GM19238 (cell line): ENCODE results near the gene RCAN2.

Experiments
- DNase-seq: peaks from one replicate; pipeline ENCODE4 v3.0.0; 2011; ENCODE audit warnings: low spot score; ENCODE audit not compliant: insufficient read length

RCAN2 gene

DNA sequence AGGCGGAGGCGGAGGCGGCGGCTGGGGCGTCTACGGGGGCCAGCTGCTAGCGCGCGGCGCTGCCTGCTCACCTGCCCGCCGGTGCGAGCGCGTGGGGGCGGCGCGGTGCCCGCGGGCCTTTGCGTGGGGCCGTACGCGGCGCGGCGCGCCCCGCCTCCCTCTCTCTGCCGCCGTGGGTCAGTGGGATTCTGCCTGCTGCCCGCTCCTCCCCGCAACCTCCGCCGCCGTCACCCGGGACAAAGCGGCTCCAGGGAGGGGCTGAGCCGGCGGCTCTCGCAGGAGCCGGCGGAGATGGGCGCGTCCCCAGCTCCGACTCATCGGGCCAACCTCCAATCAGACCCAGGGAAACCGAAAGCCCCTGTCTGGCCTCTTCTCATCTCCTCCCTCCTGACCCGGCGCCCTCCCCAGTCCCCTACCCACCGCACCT is at the start of gene RCAN2:
Gene RCAN2 (minus strand): TSS at position 249 of the 427 bp plus-strand sequence.
- no peak for DNase-seq

DNA sequence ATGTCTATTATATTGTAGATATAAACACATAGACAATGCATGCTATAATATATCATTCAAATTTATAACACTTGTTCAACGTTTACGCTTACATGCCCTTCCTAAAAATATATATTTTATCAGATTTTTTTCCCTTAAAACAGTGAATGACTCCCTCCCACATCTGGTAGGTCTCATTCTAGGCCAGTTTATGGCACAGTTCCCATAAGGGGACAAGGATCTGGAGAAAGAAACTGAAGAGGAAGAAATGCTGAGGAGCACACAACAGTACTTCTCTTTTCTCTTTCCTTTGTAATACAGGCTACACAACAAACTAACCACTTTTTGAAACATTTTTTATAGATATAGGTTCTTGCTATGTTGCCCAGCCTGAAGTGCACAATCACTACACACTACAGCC is 48.6 kb upstream of the RCAN2 start:
- DNase-seq = no peak

DNA sequence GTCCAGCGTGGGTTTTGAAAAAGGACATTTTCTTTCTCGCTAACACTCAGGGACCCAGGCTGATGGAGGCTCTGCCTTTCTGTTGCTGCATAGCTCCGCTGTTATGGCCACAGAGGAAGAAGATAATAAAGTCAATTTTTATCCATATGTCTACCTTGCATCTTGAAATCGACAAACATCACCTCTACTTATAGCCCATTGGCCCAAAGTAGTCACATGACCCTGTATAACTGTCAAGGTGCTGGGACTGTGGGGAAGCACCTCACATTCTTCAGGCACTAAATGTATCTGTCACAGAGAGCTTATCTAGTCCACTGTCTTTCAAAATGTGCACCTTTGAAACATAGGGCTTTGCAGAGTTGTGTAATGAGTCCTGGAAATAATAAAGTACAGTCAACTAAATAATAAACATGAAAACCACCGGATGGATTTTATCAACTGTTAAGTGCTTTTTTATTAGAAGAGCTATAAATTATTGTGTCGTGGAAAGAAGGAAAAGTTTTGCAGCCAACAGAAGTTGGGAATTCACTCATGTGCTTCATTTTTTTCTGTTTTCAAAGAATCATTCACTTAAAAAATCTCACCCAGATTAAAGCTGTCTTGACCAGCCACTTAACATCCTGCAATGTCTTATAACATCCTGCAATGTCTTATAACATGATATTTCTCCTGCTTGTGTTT is 47.7 kb upstream of the RCAN2 start:
- DNase-seq = no peak

DNA sequence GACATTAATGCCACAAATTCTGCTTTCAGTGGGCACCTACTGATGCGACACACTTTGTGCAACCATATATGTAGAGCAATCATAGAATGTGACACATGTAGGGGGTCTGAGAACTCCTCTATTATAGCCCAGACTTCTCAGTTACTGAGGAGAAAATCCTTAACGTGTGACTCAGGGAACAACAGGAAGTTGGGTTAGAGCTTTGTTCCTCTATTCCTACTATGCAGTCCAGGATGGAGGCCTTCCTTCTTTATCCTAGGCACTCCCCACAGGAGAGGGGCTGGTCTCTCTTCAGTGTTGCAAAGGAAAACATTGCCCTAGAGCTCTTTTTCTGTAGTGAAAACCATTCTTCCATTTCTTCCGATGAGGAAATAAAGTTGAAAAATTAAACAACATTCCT is 39.6 kb upstream of the RCAN2 start:
- no peak for DNase-seq

DNA sequence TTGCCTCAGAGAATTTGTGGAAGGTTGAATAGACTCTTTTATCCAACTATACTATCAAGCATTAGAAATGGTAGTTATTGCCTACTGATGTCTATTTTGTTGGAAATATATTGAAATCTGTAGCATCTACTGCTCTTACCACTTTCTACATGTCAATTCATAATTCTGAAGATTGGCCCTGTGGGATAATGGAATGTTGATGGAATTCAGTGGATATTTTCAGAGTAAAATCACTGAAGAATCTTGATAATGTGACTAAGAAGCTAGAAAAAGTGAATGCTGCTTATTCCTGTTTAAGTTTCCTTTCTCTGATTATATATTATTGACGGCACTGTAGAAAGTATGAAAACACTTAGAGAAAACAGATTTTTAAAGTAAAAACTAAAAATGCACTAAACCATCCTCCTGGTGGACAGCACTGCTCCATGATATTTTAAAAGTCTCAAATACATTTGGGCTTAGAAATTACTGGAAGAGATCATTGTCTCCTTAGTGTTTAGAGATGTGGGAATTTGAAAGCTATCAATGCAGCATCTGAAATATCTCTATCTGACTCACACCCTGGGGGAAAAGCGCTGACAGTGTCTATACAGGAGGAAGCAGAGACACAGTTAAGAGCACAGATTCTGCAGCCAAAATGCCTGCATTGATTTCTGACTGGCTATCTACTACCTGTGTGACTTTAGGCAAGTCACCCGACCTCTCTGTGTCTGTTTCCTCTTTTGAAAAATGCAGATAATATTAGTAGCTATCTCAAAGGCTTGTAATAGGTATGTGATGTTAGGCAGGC is 37.9 kb upstream of the RCAN2 start:
- no peak for DNase-seq

DNA sequence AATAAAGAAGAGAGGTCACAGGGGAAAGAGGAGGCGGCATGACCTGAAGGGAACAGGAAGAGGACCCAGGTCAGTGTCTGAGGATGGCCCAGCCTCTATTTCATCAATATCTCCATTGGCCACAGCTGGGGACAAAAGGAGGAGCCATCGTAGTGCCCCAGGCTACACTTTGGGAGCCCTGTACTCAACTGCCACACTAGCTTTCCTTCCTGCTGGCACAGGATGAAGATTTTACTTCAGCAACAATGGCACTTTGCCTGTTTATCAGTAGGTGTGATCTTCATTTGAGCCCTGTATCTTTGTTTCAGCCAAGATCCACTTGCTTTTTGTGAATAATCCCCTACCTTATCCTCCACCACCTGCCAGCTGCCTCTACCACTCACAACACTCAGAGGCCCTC is 35.4 kb upstream of the RCAN2 start:
- no peak for DNase-seq

DNA sequence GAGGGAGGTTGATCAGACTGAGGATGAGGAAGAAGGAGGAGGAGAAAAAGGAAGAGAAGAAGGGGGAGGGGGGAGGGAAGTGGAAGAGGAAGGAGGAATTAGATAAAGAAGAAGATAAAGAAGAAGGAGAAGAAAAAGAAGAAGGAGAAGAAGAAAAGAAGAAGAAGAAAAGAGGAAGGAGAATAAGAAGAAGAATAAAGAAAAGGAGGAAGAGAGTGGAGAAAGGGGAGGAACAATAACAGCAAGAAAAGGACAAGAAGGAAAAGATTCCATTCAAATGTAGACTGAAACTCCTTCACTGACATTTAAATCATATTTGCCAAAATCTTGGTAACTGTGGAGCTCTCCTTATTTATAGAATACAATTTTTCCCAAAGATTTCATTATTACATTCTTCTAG is 34.3 kb upstream of the RCAN2 start:
- no peak for DNase-seq

DNA sequence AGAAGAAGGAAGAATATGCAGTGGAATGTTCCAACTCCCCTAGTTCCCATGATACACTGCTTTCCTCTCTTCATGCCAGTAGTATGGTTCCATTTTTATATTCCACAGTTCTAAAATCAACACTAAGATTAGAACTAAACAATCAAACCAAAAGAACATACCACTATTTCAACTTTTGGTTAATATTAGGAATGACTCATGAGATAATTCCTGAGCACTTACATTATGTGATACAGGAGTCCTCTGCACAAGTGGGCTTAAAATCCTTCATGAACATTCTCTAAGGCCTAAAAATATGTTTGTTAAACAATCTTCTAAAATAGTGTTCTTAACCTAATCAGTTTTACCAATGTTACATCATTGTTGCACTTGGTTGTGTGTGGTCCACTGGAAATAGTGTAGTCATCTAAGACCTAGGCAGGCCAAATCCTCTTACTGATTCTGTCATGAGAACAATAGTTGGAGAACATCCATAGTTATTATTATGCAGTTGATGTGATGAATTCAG is 30.3 kb upstream of the RCAN2 start:
- DNase-seq = no peak

DNA sequence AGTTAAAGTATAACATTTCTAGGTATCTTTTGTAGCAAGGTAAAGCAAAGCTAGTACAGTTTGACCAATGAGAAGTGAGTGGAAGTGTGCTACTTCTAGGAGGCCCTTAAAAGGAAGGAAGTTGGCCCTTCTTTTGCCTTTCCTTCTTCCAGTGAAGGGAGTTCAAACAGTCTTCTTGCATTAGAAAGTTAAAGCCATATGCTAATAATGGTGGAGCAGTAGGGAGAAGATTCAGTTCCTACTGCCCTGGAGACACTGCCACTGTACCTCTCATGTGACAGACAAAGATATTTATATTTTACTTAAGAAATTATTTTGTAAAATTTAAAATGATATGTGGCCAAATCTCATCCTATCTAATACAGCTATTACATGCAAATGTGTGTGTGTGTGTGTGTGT is 26.0 kb upstream of the RCAN2 start:
- DNase-seq = no peak

DNA sequence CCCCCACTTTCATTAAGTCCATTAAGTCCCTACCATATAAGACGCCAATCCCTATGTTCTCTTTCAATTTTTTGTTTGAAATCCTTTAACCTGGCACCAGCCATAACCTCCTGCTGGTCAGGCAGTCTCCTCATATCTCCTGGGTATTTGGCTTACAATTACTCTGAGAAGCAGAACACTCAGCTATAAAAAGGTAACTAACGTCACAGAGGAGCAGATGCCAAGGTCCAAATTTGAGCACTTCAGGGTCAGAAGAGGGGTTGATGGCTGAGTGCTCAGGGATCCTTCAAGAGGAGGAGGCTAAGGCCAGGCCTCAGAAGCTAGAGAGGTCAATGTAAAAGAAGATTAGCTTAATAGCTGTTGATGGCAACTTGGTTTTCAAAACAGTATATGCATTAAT is 22.3 kb upstream of the RCAN2 start:
- no peak for DNase-seq

DNA sequence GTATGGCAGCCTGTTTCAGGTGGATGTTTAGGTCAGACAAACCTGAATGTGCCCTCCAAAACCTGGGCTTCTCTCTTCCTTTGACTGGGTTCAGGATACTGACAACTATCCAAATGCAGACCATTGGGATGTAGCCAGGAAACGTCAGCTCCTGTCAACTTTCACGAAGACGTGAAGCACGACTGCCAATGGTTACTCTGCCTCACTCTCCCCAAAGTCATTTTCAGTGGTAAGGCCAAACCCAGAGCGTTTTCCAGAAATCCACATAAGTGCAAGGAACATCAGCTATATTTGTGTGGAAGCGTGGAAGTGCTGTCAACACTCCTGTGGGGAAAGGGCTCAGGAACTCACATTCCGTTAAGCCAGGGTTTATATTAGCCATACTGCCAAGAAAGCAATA is 20.1 kb upstream of the RCAN2 start:
- no peak for DNase-seq

DNA sequence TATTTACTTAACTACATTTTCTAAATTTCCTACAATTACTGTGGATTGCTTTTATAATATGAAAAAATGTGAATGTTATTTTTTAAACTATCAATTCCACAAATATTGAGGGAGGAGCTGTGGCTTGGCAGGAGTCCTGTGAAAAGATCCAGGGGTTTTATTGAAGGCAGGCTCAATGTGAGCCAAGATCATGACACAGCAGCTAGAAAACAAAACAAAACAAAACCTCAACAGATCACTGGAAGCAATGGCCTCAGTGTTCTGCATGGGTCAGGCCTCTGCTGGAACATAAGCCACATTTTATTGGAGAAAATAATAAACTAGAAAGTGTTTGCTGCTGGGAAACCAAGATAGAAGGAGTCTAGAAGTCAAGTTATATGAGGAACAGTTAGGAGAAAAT is 19.4 kb upstream of the RCAN2 start:
- no peak for DNase-seq

DNA sequence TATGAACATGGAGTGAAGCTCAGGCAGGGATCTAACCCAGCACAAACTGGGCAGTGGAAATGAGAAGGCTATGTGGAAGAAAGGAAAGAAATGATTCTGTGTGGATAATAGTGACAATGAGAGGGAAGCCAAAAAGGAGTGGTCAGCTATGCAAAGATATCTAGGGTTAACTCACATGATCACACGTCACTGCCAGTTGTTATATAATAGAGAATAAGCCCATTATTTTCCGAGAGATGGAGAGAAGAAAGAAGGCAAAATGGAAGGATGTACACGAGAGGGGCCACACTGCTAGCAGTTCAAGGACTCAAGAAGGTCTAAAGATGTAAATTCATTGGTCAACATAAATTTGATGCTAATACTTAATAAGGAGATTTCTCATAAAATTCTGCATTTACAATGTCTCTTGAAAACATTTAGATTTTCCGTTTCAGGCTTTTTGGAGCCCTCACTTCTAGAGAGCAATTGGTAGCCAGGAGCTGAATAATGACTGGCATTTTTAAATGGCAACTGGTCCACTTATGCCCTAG is 18.8 kb upstream of the RCAN2 start:
- no peak for DNase-seq

DNA sequence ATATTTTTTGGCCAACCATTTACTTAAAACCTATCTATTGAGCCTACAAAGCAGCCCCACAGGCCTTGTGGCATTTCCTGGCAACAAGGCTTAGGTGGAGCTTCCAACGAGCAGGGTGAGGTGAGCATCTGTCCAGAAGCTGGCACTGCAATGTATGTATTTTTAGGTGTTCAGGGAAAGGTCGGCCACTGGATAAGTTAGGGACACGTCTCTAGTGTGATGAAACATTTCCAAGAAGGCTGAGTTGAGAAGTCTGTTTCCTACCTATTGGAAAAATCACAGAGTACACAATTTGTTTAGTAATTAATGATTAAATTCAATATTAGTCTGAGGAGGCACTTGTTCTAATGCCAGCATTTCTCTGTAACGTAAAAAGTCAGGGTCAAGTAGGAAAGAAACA is 17.8 kb upstream of the RCAN2 start:
- DNase-seq = no peak

DNA sequence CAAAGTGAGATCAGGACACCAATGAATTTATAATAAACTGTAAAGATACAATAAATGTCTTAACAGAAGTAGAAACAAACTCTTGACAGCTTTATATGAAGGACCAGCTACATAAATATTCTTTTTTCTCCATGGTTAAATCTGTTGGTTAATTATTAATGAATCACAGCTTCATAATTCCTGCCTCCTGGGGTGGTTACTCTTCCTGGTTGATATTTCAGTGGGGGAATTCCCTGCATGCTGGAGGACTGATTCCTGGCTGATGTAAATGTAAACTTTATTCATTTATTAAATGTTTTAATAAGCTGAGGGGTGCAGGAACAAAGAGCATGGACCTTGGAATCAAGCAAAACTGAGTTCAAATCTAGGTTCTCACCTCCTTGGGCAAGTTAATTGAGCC is 16.2 kb upstream of the RCAN2 start:
- DNase-seq = no peak

DNA sequence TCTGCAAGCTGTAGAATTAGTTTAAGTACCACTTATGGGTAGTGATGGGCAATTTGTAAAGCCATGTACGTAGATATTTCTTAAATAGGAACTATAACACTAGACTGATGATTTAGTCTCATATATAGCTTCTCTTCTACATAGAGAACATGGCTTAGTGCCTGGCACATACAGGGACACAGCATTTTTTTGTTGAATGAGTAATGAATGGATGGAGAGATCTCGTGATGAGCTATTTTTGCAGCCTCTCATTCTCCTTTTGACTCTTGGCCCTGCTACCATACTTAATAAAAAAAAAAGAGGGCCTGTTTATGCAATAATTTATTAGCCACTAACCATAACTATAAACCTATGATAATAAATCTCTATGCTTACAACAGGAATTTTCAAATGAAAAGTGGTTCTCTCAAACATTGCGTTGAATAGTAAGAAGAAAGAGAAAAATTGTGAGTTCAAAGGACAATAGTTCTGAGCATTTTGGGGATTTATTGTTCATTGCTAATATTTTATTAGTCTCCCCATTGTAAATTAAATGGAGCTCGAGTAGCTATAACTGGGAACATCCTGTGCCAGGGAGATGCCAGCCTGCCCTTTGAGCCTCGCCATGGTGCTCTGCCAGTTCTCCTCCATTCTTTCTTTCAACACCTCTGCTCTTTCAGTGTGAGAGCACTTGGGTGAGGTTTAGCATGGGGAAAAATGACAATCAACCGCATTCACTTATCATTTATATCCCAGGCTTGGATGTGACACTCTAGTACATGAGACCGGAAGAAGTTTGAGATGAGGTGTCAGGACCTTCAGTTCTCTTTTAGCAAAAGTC is 14.7 kb upstream of the RCAN2 start:
- DNase-seq = no peak

DNA sequence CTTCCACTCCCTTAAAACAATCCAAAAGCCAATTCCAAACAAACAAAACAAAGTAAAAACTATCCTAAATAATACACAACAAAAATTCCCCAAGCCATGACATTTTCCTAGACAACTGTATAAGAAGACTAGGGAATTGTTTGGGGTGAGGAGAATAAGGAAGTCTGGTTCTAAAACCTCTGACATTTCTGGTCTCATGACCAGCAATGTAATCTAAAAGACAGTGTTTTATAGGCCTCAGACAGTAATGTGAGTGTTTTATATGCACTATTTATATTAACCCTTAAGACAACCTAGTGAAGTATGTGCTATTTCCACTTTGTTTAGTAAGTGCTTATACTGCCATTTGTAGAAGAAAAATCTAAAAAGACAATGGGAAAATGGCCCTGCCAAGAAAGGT is 13.0 kb upstream of the RCAN2 start:
- no peak for DNase-seq

DNA sequence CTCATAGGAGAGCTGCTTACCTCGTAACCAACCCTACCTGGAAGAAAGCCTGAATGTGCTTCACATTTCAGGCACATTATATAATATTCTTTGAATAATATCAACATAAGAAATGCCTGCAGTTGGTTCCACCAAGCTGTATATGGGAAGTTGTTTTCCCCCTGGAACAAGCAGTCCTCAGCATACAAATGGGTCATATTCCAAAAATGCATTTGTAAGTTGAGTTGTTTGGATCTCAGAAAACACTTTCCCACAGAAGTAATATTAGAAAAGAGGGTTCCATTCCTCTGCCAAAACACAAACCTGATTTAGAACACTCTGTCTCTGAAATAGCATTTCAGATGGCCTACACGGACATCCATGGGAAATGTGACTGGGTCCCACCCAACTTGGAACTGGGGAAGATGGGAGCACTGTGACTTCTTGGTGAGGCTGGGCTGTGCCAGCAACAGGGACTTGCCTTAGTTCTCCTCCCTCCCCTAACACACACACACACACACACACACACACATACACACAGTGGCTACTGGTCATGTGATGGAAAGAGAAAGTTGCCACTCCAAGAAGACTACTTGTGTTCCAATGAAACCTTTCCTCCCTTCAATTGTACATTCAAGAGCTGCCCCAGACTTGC is 11.4 kb upstream of the RCAN2 start:
- DNase-seq = no peak

DNA sequence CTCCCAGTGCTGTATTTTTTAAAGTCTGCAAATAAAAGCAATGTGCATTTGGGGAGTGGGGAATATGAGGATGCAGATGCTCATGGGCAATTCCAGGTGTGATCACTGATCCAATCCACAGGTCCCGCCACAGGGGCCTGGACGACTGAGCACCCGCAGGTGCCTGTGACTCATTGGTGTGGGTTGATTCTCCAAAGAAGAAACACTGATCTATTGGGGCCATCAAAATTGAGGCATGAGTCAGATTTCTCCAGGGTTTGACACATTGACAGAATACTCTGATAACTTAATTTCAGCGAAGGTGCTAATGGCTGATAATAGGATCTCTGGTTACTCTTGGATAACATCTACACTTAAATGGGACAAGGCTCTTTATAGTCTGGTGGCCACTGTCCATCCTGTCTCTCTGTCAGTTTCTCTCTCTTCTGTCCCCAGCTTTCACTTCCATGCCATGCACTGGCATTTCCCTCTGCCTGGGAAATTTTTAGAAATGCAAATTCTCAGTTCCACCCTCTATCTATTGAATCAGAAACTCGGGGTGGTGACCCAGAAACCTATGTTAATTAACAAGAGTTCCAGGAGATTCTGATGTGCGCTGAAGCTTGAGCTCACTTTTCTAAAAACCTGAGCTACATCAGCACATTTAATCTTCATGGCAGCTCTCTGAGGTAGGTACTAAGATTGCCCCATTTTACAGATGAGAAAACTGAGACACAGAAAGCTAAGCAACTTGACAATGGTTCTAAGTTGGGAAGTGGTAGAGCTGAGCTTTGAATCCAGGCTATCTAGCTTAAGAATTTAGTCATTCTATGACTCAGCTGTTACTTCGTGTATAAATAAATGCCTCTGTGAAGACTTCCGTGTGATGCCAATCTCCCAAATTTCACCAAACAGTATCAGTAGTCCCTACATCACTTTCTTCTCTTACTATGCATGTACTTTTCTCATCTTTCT is 10.2 kb upstream of the RCAN2 start:
- DNase-seq = no peak

DNA sequence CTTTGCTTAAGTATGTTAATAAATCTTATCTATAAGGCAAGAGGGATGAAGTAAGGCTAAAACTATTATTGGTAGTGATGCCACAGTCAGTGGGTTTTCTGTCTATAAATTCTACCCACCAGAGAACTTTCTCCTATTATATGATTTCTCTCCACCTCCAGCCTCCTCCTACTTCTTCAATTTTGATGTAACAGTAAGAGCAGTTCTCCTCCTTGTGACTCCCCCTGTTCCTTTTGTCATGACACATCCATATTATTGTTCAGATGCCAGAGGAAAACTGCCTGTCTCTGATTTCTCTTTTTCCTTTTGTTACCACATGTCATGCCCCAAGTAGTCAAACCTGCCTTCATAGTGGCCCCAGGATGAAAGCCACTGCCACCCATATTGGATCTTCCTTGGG is 9.1 kb upstream of the RCAN2 start:
- DNase-seq = no peak
